HEK293T (cell line): ENCODE measurements around the gene COL27A1.

ENCODE experiments used
- ARNT ChIP-seq: fragments of 450-650 bp; IDR thresholded peaks from 2 replicates; pipeline ENCODE4 v1.6.1; 2017; ENCODE audit warnings: mild to moderate bottlenecking
- ELF4 ChIP-seq: fragments of 450-650 bp; IDR thresholded peaks from 2 replicates; pipeline ENCODE4 v1.6.1; 2017; ENCODE audit warnings: antibody characterized with exemption
- FOXA1 ChIP-seq: fragments of 450-650 bp; IDR thresholded peaks from 2 replicates; pipeline ENCODE4 v1.6.1; 2016; ENCODE audit warnings: mild to moderate bottlenecking
- FOXK2 ChIP-seq: fragments of 450-650 bp; IDR thresholded peaks from 2 replicates; pipeline ENCODE4 v1.6.1; 2016; ENCODE audit warnings: mild to moderate bottlenecking
- FOXM1 ChIP-seq: fragments of 450-650 bp; IDR thresholded peaks from 2 replicates; pipeline ENCODE4 v1.6.1; 2017; ENCODE audit warnings: mild to moderate bottlenecking, borderline replicate concordance
- L3MBTL2 ChIP-seq: fragments of 450-650 bp; conservative IDR thresholded peaks from 2 replicates; pipeline ENCODE4 v1.6.1; 2016; ENCODE audit warnings: mild to moderate bottlenecking
- NFRKB ChIP-seq: fragments of 450-650 bp; IDR thresholded peaks from 2 replicates; pipeline ENCODE4 v1.6.1; 2016; ENCODE audit warnings: mild to moderate bottlenecking, moderate library complexity
- PKNOX1 ChIP-seq: fragments of 450-650 bp; IDR thresholded peaks from 2 replicates; pipeline ENCODE4 v1.6.1; 2016
- SP1 ChIP-seq: fragments of 450-650 bp; IDR thresholded peaks from 2 replicates; pipeline ENCODE4 v1.6.1; 2017
- SUZ12 ChIP-seq: fragments of 450-650 bp; IDR thresholded peaks from 2 replicates; pipeline ENCODE4 v1.6.1; 2016; ENCODE audit warnings: mild to moderate bottlenecking

GRCh38 chr9:114302727-114303126 is 147.4 kb downstream of the COL27A1 start:
- TF ChIP-seq SUZ12: no peak
- no peak for TF ChIP-seq SP1
- TF ChIP-seq L3MBTL2: no peak
- no peak for TF ChIP-seq FOXM1
- no peak for TF ChIP-seq FOXA1
- no peak for TF ChIP-seq PKNOX1
- no peak for TF ChIP-seq ARNT
- no peak for TF ChIP-seq NFRKB
- TF ChIP-seq FOXK2: no peak
- no peak for TF ChIP-seq ELF4
